Amniotic stem cell (primary cell): Measurements from ENCODE around the gene CNGA2.
"Not testable (repeated sequence)": the region's sequence is repeated elsewhere in the genome, so short reads cannot be mapped to it uniquely, and the experiment has no call there.

Source experiments
- DNase-seq: peaks from one replicate; lab custom pipeline; 2025; lab: John Stamatoyannopoulos, UW

CNGA2 gene

GRCh38 chrX:151734446-151734845, at the start of gene CNGA2:
Gene CNGA2 (plus strand): TSS chrX:151734746. CDS start chrX:151738484, 3,738 bp downstream.
- DNase-seq: no peak

GRCh38 chrX:151687635-151688034, 46.9 kb upstream of the CNGA2 start:
- no peak for DNase-seq

GRCh38 chrX:151688695-151689094, 45.9 kb upstream of the CNGA2 start:
- DNase-seq: no peak

GRCh38 chrX:151692825-151693224, 41.7 kb upstream of the CNGA2 start:
- DNase-seq: no peak

- DNase-seq: no peak
These were observed 40.4 kb upstream of the CNGA2 start for GRCh38 chrX:151694121-151694520.

- no peak for DNase-seq
These were observed 39.6 kb upstream of the CNGA2 start, which contains the start of gene PRRG3 for GRCh38 chrX:151694661-151695582. Gene PRRG3 (plus strand): TSS chrX:151695458. CDS start chrX:151698815, 3,357 bp downstream.

- no peak for DNase-seq
These were observed 38.8 kb upstream of the CNGA2 start for GRCh38 chrX:151695583-151696340.

GRCh38 chrX:151697082-151697481, 37.5 kb upstream of the CNGA2 start:
- not testable (repeated sequence) for DNase-seq

GRCh38 chrX:151697522-151697921, 37.0 kb upstream of the CNGA2 start:
- peak; percentile 39 for DNase-seq

GRCh38 chrX:151698485-151698884, 36.1 kb upstream of the CNGA2 start:
- no peak for DNase-seq

- no peak for DNase-seq
These were observed 34.8 kb upstream of the CNGA2 start for GRCh38 chrX:151699746-151700145.

- no peak for DNase-seq
These were observed 34.0 kb upstream of the CNGA2 start for GRCh38 chrX:151700581-151700980.

- no peak for DNase-seq
These were observed 33.5 kb upstream of the CNGA2 start for GRCh38 chrX:151701071-151701470.

- no peak for DNase-seq
These were observed 33.0 kb upstream of the CNGA2 start for GRCh38 chrX:151701531-151701930.

GRCh38 chrX:151702026-151702714, 32.4 kb upstream of the CNGA2 start:
- DNase-seq: no peak

GRCh38 chrX:151702741-151703340, 31.7 kb upstream of the CNGA2 start:
- no peak for DNase-seq

GRCh38 chrX:151703487-151703886, 31.1 kb upstream of the CNGA2 start:
- DNase-seq: no peak

- DNase-seq: no peak
These were observed 30.4 kb upstream of the CNGA2 start for GRCh38 chrX:151704041-151704663.

GRCh38 chrX:151708821-151709220, 25.7 kb upstream of the CNGA2 start:
- DNase-seq: no peak

- no peak for DNase-seq
These were observed 24.1 kb upstream of the CNGA2 start for GRCh38 chrX:151710457-151710856.

- no peak for DNase-seq
These were observed 23.4 kb upstream of the CNGA2 start for GRCh38 chrX:151711154-151711553.
